GM19452 (cell line): ENCODE results near the gene TBC1D1.

Source experiments
- ATAC-seq: cut with Tn5 transposase; IDR thresholded peaks from one replicate; pipeline ENCODE4 v1.9.1; 2021; ENCODE audit not compliant: unreplicated experiment

The TBC1D1 gene

DNA sequence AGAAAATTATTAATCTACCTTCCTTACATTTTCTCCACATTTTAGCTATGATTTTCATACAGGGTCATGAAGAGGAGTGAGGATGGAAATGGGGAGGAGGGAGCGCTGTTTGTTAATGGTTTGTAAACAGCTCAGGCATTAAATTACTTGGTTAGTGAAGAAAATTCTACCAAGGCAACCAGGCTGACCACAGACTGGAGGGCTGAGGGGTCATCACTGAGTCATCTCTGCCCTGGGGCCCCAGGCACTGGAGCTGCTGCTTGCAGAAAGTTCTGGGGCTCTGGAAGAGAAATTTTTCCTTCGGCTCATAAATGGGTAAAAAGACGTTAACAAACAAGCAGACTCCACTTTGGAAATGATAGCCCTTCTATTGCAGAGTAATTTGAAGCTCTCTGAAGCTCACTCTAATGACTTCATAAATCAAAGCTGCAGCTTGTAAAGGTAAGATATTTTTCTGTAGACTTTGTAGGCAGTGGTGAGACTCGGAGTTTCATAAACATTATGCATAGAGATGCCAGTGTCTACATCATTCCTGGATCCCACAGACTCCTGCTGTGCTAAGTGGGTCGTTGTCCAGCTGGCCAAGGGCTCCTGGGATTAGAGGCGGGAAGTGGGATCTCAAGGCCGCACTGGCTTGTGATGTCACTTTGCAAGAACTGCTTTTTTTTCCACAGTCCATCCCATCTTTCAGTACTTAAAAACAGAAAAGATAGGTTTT lies 228.9 kb downstream of the TBC1D1 start:
- ATAC-seq: no peak

DNA sequence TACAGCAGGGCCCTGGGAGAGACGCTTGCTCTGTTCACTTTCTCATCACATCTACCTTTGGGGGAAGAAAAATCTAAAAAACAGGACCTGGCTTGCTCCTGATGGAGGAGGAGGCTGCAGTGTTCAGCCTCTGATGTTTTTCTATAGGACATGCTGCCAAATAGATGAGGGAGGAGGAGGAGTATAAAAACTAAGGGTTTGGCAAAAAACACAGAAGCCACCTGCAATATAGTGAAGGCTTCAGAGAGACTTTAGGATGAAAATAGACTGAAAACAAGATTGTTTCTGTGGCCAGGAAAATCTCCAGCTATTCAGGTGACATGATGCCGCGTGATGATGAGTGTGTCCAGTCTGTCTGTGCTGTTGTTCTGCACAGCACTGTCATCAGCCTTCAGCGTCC lies 229.9 kb downstream of the TBC1D1 start:
- ATAC-seq: no peak

DNA sequence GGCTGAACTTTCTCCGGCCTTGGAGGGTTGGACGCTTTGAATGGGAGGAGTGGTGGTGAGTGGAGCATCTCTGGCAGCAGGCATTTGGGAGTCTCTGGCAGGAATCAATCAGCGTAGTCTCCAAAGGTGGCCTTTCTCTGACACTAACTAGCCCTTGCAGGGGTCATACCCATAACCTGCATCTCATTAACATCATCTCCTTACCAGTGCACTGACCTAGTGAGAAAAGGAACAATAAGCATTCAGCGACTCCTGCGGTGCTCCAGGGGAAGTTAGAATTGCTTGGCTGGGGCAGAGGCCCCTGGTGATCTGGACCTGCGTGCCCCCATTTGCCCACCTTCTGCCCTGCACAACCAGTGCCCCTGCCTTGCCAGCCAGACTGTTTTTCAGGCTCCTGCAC lies 231.2 kb downstream of the TBC1D1 start:
- no peak for ATAC-seq

DNA sequence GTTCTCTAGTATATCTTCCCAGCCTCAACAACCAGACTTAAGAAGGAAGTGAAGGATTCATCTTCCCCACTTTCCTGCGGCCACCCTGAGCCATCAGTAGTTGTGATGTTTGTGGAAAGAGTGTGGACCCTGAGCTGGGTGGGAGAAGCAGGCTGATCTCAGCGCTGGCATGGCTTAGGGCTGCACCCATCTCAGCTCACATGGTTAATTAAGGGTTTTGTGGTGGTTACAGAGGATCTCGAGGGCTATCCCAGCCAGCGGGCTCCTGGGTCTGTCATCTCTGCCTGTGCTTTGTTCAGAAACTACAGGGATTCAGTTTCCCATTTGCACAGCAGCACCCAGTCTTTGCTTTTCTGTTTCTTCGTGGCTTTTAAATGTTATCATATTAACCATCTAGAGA lies 232.7 kb downstream of the TBC1D1 start:
- ATAC-seq: no peak

DNA sequence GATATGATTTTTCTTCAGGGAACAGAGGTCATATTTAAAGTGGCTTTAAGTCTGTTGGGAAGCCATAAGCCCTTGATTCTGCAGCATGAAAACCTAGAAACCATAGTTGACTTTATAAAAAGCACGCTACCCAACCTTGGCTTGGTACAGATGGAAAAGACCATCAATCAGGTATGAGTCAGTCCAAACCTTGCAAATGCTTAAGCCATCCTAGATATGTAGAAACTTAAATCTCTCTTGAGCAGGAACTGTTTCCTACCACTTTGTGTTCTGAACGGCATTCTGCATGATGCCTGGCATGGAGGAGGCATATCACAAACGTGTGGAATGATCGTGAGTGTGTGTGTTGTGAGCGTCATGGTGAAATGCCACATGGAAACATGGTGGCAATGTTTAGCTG lies 234.1 kb downstream of the TBC1D1 start:
- ATAC-seq: no peak

DNA sequence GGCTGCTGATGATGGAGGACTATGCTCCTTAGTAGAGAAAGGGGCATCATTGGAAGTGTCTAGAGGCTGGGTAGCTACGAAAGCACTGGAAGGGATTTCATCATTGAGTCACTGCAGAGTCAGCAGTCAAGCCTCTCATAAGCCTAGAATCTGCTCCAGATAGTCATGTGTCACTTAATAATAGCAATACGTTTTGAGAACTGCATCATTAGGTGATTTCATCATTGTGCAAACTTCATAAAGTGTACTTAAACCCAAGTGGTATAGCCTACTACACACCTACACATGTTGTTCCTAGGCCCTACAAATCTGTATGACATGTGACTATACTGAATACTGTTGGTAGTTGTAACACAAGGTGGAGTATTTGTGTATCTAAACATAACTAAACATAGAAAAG lies 234.9 kb downstream of the TBC1D1 start:
- ATAC-seq: no peak

DNA sequence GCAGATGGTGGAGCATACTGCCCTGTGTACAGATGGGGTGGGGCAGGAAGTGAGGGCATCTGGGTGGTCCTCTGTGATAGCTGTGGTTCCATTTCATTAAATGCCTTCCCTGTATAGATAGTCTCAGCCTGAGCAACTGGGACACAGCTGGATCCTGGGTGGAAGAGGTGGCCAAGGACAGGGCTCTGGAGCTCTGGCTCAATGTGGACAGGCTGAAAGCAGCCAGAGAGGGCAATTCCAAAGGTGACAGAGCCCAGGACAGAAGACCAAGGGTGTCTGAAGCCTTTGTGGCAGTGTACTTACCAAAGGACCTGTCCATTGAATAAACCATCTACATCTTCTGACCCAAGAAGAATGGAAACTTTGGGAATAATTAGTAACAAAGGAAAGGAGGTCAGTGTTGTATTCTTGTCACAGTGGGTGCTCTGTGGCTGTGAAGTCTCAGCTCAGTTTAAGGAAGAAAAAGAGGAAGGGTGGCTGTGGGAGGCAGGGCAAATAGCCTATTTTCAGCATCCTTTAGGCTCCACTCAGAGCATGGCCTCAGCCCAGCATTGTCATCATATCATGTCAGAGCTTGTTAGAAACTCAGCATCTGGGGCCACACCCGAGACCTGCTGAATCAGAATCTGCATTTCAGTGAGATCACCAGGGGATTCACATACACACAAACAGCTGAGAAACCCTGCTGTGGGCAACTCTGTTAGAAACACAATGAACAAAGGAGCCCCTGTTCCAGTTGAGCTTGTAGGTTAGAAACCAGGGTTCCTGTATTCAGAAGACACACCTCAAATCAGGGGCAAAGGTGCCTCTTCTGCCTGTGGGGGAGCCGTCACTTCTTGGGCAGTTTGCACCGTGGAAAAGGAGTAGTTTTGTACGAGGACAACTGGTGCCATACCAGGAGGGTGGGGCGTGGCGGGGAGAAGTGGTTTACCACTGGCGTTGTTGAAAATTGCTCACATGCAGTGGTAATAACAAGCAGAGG lies 237.9 kb downstream of the TBC1D1 start:
- ATAC-seq: peak; percentile 38

DNA sequence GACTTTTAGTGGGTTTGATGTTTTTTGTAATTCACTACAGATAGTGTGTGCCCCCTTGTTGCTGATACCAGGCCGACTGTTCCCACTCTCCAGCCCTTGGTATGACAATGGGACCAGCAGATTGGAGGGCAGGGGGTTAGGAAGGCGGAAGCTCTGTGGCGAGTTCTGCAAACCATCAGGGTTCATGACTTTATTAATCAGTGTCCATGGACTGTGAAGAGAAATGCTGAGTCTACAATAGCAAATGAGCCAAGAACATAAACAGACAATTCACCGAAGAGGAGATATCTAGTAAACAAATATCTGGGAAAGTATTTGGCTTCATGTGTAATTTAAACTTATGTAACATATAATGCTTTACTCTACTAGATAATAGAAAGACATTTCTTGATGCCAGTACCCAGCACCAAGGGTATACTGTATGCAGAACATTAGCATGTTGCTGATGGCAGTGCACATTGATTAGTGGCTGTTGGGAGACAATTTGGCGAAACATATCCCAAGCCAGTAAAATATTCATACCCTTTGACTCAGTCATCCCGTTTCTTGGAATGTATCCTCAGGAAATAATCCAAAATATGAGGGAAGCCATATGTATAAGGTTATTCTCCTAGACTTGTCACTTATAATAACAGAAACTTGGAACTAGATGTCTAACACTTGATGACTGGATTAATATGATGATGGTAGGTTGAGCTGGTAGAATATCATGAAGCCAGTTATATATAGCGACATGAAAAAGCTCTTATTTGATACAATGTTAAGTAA lies 238.8 kb downstream of the TBC1D1 start:
- no peak for ATAC-seq

DNA sequence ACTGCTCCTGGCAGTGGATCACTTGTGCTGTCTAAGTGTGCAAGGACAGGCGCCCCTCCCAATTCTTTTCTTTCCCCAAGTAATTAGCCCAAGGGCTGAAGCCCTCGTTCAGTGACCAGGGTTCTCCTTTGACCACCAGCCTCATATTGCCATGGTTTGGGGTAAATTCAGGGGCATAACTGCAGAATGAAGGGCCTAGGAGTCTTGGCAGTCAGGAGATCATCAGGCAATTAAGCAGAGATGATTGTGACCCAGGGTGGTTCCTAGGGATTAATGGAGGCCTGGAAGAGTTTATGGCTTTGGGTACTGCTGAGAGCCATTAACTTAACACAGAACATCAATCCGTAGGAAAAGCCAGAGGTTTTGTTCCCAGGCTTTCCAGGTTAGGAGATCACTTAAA lies 240.0 kb downstream of the TBC1D1 start:
- no peak for ATAC-seq

DNA sequence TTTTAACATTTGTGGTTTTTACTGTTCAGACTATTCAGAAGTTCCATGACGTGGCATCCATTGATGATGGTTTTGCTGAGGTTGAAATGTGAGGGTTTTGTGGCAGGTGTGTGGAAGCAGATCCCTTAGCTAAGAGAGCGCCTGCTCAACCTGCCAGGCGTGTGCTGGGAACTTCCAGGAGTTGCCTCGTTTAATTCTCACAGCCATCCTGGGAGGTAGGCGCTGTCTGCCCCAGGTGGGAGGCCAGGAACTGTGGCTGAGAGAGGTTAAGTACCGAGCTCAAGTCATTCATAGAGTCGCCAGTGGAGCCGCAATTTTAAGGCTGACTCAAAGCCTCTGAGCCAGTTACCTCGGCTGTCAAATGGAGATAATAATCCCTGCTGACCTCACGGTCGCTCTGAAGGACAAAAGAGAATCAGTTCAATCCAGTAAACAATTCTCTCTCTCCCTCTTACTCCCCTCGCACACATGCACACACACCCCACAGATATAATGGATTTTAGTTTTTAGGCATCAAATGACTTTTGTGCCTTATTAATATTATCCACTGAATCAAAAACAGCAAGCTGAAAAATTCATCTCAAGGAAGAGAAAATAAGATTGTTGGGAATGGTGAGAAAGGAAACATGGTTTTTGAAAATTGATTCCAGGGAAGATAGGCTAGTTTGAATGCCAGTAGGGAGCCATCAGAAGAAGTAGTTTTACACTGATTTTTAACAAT lies 240.6 kb downstream of the TBC1D1 start:
- ATAC-seq: no peak

DNA sequence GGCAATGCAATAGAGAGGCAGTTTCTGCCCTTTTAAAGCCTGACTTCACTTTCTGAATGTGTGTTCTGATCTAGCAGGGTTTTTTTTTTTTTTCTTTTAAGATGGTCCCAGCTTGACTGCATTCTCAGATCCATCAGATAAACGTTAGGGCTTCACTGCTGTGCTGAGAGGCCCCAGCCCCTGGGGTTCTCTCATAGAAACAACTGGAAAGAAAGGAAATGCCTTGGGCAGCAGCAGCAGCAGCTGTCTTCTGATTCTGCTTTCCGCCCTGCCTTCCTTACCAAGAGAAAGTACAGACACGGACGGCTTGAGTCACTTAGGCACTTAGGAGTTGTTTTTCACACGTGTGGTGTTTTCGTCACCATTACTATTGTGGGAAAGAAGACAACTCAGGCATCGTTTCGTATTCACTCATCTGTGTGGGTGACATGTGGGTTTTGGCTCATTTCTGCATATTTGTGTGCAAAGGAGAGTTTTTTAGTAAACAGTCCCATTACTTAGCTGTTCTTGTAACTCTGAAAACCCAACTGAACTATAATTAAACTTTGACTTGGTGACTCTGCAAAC lies 241.3 kb downstream of the TBC1D1 start:
- peak; percentile 78 for ATAC-seq

DNA sequence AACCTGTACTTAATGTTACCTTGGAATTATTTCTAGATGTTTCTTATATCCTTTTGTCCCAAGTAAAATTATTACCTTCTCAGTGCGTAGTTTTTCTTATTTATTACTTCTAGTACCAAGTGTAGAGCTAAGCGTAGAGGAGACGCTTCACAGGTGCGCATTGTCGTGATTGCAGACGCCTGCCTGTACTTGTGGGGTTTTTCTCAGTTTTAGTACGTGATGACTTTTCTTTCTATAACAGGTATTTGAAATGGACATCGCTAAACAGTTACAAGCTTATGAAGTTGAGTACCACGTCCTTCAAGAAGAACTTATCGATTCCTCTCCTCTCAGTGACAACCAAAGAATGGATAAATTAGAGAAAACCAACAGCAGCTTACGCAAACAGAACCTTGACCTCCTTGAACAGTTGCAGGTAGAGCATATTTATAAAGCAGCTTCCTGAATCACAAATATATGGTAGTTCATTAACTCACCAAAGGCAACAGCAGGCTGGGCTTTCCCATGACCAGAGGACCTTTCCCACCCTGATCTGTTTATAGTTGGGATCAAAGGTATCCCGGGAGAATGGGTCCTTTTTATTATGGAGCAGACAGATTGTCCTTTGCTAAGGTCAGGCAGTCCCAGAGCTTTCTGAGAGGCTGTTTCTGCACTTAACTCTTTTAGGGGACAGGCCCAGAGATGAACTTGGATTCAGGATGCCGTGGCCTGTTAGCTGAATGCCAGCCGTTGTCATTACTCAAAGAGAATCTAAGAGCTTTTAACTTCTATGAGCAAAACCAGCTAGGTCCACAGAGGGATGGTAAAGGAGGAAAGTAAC lies 242.2 kb downstream of the TBC1D1 start:
- ATAC-seq: no peak

DNA sequence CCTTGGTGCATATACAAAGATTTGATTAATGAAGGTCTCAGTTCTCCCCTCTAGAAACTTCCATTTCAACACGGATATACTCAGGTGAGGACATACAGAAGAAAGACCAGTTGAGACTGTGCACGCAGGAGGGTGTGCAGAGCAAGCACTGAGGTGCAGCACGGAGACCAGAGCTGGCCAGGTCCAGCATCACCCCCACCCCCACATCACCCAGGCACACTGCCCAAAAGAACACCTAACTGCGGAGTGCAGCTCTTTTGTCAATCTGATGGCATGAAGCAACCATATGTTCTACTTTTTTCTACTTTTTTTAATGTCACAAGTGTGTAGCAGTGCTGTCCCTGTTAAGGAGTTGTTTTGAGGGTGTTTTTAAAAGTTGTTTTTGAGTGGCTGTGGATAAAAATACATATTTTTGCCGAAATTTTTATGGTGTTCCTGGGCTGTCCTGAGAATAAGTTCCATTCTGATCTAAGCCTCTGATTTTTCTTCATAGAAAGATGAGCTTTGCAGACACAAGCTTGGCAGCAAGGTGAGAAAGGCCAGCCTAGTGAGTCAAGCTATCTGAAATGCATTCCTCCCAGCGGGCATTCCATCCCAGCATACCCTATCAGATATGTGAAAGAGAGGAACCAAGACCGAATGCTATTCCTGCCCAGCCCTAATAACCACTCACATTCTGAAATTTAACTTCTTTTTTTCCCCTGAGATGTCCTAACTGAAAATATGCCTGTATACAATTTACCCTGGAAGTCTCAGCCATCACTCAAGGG lies 243.0 kb downstream of the TBC1D1 start:
- ATAC-seq: no peak

DNA sequence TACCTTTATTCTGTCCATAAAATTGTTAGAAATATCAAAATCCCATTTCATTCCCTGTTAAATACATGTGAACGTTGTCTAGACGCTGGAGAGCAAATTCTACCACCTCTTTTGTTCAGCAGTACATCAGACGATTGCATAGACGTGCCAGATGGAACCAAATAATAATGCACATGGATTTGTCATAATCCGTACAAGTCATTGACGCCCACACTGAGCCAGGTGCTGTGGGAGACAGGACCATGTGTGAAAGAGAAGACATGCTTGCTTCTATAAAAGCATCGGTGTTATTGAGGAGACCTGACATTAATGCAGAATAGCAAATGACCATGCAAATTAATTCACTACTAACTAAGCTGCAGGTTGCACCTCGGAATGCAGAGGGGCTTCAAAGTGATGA lies 244.3 kb downstream of the TBC1D1 start:
- ATAC-seq: no peak

DNA sequence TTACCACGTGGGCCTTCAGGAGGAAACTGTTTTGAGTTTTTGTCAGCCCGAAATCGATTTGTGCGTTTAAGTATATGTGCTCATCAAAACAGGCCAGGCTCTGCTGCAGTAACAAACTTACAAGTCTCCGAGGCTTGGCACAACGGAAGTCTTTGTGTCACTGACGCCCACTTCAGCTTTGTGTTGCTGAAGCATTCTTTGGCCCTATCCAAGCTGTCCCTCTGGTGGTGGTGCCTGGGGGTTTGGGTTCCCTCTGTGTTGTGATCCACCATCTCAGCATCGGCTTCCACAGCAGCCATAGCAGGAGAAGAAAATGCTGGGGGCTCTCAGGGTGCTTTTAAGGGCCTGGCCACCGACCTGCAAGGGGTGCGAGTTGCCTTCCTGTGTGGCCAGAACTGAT lies 245.7 kb downstream of the TBC1D1 start:
- ATAC-seq: no peak

DNA sequence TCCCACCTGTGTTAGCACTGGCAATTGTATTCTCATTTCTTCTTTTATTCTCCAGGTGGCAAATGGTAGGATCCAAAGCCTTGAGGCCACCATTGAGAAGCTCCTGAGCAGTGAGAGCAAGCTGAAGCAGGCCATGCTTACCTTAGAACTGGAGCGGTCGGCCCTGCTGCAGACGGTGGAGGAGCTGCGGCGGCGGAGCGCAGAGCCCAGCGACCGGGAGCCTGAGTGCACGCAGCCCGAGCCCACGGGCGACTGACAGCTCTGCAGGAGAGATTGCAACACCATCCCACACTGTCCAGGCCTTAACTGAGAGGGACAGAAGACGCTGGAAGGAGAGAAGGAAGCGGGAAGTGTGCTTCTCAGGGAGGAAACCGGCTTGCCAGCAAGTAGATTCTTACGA lies 246.2 kb downstream of the TBC1D1 start:
- no peak for ATAC-seq

DNA sequence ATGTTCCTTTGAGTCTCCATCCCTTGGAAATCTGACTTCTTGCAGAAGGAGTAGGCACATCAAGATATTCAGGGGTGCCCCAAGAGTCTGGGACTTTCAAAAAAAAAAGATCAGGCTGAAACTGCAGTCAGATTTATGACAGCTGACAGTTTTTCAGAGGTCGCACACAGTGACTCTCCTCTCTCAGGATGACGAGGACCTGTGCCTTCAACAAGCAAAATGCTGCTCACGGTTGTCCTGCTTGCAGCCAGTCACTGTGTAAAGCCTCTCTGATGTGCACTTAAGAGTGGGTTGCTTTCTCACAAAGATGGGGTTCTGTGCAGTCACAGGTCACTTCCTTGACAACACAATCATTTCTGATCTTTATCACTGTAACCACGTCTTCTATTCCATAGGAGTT lies 247.5 kb downstream of the TBC1D1 start:
- ATAC-seq: no peak

DNA sequence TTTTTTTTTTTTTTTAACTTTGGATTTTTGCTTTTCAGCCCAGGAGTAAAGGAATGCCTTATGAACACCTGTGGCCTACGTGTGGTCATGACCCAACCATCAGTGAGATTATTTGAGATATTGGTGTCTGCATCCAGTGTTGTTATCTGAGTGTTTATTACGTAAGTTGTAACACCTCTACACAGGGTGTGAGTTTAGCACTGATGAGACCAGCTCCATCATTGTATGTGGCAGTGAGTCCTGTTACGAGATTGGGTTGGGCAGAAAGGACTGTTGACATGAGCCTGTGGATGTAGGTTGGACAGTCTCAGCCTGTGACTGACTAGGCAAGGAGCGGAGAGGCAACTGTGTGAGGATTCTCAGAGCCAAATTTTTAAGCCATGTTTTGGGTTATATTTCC lies 248.3 kb downstream of the TBC1D1 start:
- ATAC-seq: no peak

DNA sequence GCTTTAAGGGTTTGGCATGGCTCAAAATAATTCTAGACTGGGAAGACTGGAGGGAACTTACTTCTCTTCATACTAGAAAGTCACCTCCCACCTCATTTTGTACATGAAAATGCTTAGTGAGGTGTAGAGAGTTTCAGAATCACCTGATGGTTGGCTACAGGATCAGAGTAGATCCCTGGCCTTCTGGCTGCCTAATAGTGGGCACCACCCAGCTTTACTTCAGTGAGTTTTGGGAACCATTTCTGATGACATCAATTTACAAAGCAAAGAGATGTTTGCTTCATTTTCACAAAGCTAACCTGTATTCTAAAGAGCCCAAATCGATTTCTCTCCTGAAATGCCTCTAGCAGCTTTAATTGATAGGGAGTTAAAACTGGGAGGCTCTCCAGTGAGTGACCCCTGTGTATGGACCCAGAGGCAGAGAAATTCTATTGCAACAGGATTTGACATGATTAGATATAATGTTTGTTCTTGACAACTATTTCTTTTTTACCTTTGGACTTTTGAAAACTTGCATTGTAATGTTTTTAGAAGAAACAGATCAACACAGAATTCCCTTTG lies 249.8 kb downstream of the TBC1D1 start:
- ATAC-seq: no peak
